LNCaP clone FGC (cell line): ENCODE measurements around the gene BCAT1.

Experiments used
- DNase-seq: peaks from one replicate; pipeline ENCODE4 v3.0.0-alpha.2; 2011; ENCODE audit warnings: low read depth
- H3K4me3 ChIP-seq: 2 replicates; pipeline ENCODE4 v1.5.1; 2011; ENCODE audit warnings: mild to moderate bottlenecking, low read depth, low read length, control low read depth
- CTCF ChIP-seq: IDR thresholded peaks from 2 replicates; pipeline ENCODE4 v1.5.1; 2012; ENCODE audit warnings: mild to moderate bottlenecking; ENCODE audit not compliant: control insufficient read depth, insufficient read depth; ENCODE audit errors: extremely low read depth

The BCAT1 gene

GRCh38 chr12:24835377-24835776 is 113.5 kb downstream of the BCAT1 start:
- no peak for TF ChIP-seq CTCF
- H3K4me3 ChIP-seq, result no peak overlapping the region
- DNase-seq, result no peak

GRCh38 chr12:24833513-24833912 is 115.4 kb downstream of the BCAT1 start:
- no peak overlapping the region for H3K4me3 ChIP-seq
- TF ChIP-seq CTCF, result no peak
- DNase-seq, result no peak

GRCh38 chr12:24823808-24824515 is 124.9 kb downstream of the BCAT1 start:
- DNase-seq, result no peak
- TF ChIP-seq CTCF, result no peak
- no peak overlapping the region for H3K4me3 ChIP-seq

- DNase-seq, result no peak
- no peak overlapping the region for H3K4me3 ChIP-seq
- no peak for TF ChIP-seq CTCF
Measured at GRCh38 chr12:24822121-24822899, 126.6 kb downstream of the BCAT1 start.

- H3K4me3 ChIP-seq, result no peak overlapping the region
- no peak for DNase-seq
- no peak for TF ChIP-seq CTCF
Measured at GRCh38 chr12:24821691-24822090, 127.2 kb downstream of the BCAT1 start.

- no peak for TF ChIP-seq CTCF
- H3K4me3 ChIP-seq, result no peak overlapping the region
- no peak for DNase-seq
Measured at GRCh38 chr12:24820872-24821271, 128.0 kb downstream of the BCAT1 start.
